A673 (cell line): ENCODE measurements around the gene FAM110C.

Source experiments
- CTCF ChIP-seq: fragments of 300-800, 200-600 bp; sonication (generic); conservative IDR thresholded peaks from 2 replicates; pipeline ENCODE4 v1.5.1; 2017; ENCODE audit warnings: low read depth, mild to moderate bottlenecking, antibody characterized with exemption, low read length, moderate library complexity, mixed read lengths
- EZH2 ChIP-seq: fragments of 200-600 bp; sonication (generic); IDR thresholded peaks from 2 replicates; pipeline ENCODE4 v1.6.1; 2017; ENCODE audit warnings: borderline replicate concordance, low read depth, mild to moderate bottlenecking, mixed read lengths, antibody characterized with exemption, low read length; ENCODE audit not compliant: poor library complexity, severe bottlenecking

- TF ChIP-seq CTCF (no peak), EZH2 (no peak)
Observed at GRCh38 chr2:38155-38554, 8.2 kb downstream of the FAM110C start.
